ENCODE data around the gene SHANK2. TPM values are rescaled to one million over a fixed set of nuclear protein-coding genes. Genes with fewer than 3 reads are reported as not detected.

SHANK2 gene
- total RNA-seq, 1 donor from 2014 or later = 10.0 TPM

- DNase-seq (ENCODE audit: low read depth, low spot score) = no peak
- peak overlapping the region; percentile 50 for H3K27ac Mint-ChIP-seq (ENCODE audit: unreplicated experiment)
These were observed 27.7 kb upstream of the SHANK2 start for GRCh38 chr11:71279916-71280645.

GRCh38 chr11:71272161-71272560, 19.8 kb upstream of the SHANK2 start:
- DNase-seq (ENCODE audit: low read depth, low spot score) = no peak
- Mint-ChIP-seq H3K4me3 (no peak overlapping the region), H3K36me3 (ENCODE audit: low read depth) (no peaks in the 10 kb centered on the region), H3K9me3 (peaks cover 2% of the 10 kb centered on the region), H3K4me1 (no peaks in the 10 kb centered on the region), H3K27ac (ENCODE audit: unreplicated experiment) (no peak overlapping the region), H3K27me3 (ENCODE audit: low read depth) (no peaks in the 10 kb centered on the region)
- TF ChIP-seq, protein P1, sequence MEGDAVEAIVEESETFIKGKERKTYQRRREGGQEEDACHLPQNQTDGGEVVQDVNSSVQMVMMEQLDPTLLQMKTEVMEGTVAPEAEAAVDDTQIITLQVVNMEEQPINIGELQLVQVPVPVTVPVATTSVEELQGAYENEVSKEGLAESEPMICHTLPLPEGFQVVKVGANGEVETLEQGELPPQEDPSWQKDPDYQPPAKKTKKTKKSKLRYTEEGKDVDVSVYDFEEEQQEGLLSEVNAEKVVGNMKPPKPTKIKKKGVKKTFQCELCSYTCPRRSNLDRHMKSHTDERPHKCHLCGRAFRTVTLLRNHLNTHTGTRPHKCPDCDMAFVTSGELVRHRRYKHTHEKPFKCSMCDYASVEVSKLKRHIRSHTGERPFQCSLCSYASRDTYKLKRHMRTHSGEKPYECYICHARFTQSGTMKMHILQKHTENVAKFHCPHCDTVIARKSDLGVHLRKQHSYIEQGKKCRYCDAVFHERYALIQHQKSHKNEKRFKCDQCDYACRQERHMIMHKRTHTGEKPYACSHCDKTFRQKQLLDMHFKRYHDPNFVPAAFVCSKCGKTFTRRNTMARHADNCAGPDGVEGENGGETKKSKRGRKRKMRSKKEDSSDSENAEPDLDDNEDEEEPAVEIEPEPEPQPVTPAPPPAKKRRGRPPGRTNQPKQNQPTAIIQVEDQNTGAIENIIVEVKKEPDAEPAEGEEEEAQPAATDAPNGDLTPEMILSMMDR (conservative IDR thresholded peaks at IDR 0.05) = no peak

More at GRCh38 chr11:71279916-71280645, 27.7 kb upstream of the SHANK2 start:
- Mint-ChIP-seq H3K4me1 (peaks cover 15% of the 10 kb centered on the region), H3K27me3 (ENCODE audit: low read depth) (no peaks in the 10 kb centered on the region), H3K4me3 (no peak overlapping the region), H3K36me3 (ENCODE audit: low read depth) (no peaks in the 10 kb centered on the region), H3K9me3 (no peaks in the 10 kb centered on the region)
- TF ChIP-seq, protein P1 (conservative IDR thresholded peaks at IDR 0.05) = no peak

GRCh38 chr11:71269603-71270511, 17.5 kb upstream of the SHANK2 start:
- H3K4me3 Mint-ChIP-seq = no peak overlapping the region
- H3K27ac Mint-ChIP-seq (ENCODE audit: unreplicated experiment) = no peak overlapping the region
- H3K36me3 Mint-ChIP-seq (ENCODE audit: low read depth) = no peaks in the 10 kb centered on the region
- peaks cover 2% of the 10 kb centered on the region for H3K9me3 Mint-ChIP-seq
- no peaks in the 10 kb centered on the region for H3K4me1 Mint-ChIP-seq
- TF ChIP-seq, protein P1 (conservative IDR thresholded peaks at IDR 0.05) = no peak
- DNase-seq (ENCODE audit: low read depth, low spot score) = no peak
- no peaks in the 10 kb centered on the region for H3K27me3 Mint-ChIP-seq (ENCODE audit: low read depth)

- no peaks in the 10 kb centered on the region for H3K27me3 Mint-ChIP-seq (ENCODE audit: low read depth)
- H3K27ac Mint-ChIP-seq (ENCODE audit: unreplicated experiment) = no peak overlapping the region
- H3K4me1 Mint-ChIP-seq = no peaks in the 10 kb centered on the region
- DNase-seq (ENCODE audit: low read depth, low spot score) = no peak
- no peaks in the 10 kb centered on the region for H3K36me3 Mint-ChIP-seq (ENCODE audit: low read depth)
- TF ChIP-seq, protein P1 (conservative IDR thresholded peaks at IDR 0.05) = no peak
- no peaks in the 10 kb centered on the region for H3K9me3 Mint-ChIP-seq
- no peak overlapping the region for H3K4me3 Mint-ChIP-seq
These were observed 16.4 kb upstream of the SHANK2 start for GRCh38 chr11:71268706-71269321.

GRCh38 chr11:71267807-71268421, 15.5 kb upstream of the SHANK2 start:
- Mint-ChIP-seq H3K4me1 (no peaks in the 10 kb centered on the region), H3K27ac (ENCODE audit: unreplicated experiment) (no peak overlapping the region), H3K27me3 (ENCODE audit: low read depth) (no peaks in the 10 kb centered on the region), H3K36me3 (ENCODE audit: low read depth) (no peaks in the 10 kb centered on the region), H3K9me3 (no peaks in the 10 kb centered on the region), H3K4me3 (no peak overlapping the region)
- DNase-seq (ENCODE audit: low read depth, low spot score) = no peak
- TF ChIP-seq, protein P1 (conservative IDR thresholded peaks at IDR 0.05) = no peak

Measured in neural crest cell (in vitro differentiated cells).